B cell (primary cell): ENCODE results near the gene BEND3. TPM values are rescaled to one million over a fixed set of nuclear protein-coding genes. Genes with fewer than 3 reads are reported as not detected.

ENCODE experiments used
- ATAC-seq: fragments of 200-7000 bp; cut with Tn5 transposase; one replicate; pipeline ENCODE4 v1.10.0; 2021; ENCODE audit warnings: low read depth, mild to moderate bottlenecking, moderate number of reproducible peaks, moderate library complexity
- CTCF ChIA-PET: fragments of 350-600 bp; sonication (Branson Sonifier 250); formaldehyde crosslinking; loops from one replicate; lab custom pipeline; 2021; ENCODE audit warnings: antibody characterized with exemption, inconsistent platforms; lab: Charles Lee
- POLR2A ChIA-PET: fragments of 350-600 bp; sonication (Branson Sonifier 250); formaldehyde crosslinking; loops from one replicate; lab custom pipeline; 2021; ENCODE audit warnings: antibody characterized with exemption; lab: Charles Lee
- DNase-seq: peaks from one replicate; pipeline ENCODE4 v3.0.0; 2013
- H2AFZ ChIP-seq: 2 replicates; pipeline ENCODE4 v1.6.1; 2012; ENCODE audit warnings: mild to moderate bottlenecking, low read depth, low read length; ENCODE audit not compliant: insufficient read depth, poor library complexity, severe bottlenecking
- H3K27ac ChIP-seq, 2 donors: 1 replicate in 1 of 2; 2 replicates in 1 of 2; pipeline ENCODE4 v1.5.1; 2012 to 2013; ENCODE audit warnings: low read length in 2 of 2, mild to moderate bottlenecking in 2 of 2, moderate library complexity in 1 of 2
- H3K27me3 ChIP-seq, 4 experiments: fragments of 200-600 bp in 1 of 4; sonication (generic) in 1 of 4; replicated peaks in 1 of 4; 1 replicate in 2 of 4; 2 replicates in 2 of 4; pipeline versions ENCODE4 v1.6.1 to v1.7.0; 2013 to 2016; ENCODE audit warnings: low read length in 3 of 4, mild to moderate bottlenecking in 2 of 4, mixed read lengths in 1 of 4, moderate library complexity in 1 of 4; ENCODE audit not compliant: insufficient read depth in 4 of 4, control insufficient read depth in 3 of 4; ENCODE audit errors: control extremely low read depth in 1 of 4
- H3K36me3 ChIP-seq, 2 experiments: replicated peaks in 1 of 2; 1 replicate in 1 of 2; 2 replicates in 1 of 2; pipeline versions ENCODE4 v1.6.1 to v1.7.1; 2013; ENCODE audit warnings: low read length in 1 of 2; ENCODE audit not compliant: insufficient read depth in 2 of 2, control insufficient read depth in 1 of 2; ENCODE audit errors: control extremely low read depth in 1 of 2, extremely low read depth in 1 of 2
- H3K4me1 ChIP-seq, 2 donors: fragments of 200-600 bp in 1 of 2; sonication (generic) in 1 of 2; 1 replicate in 1 of 2; 2 replicates in 1 of 2; pipeline versions ENCODE4 v1.5.1 to v1.6.1; 2013 to 2017; ENCODE audit warnings: low read length in 2 of 2; ENCODE audit not compliant: control insufficient read depth in 2 of 2, insufficient read depth in 2 of 2
- H3K4me2 ChIP-seq: replicated peaks from 2 replicates; pipeline ENCODE3; 2012; ENCODE audit warnings: mild to moderate bottlenecking, low read depth, low read length; ENCODE audit not compliant: poor library complexity, severe bottlenecking
- H3K4me3 ChIP-seq, 5 experiments: fragments of 200-600 bp in 1 of 5; sonication (generic) in 1 of 5; 1 replicate in 3 of 5; 2 replicates in 2 of 5; pipeline versions ENCODE4 v1.5.1 to v1.7.0; 2011 to 2016; ENCODE audit warnings: low read length in 4 of 5, mild to moderate bottlenecking in 4 of 5, low read depth in 2 of 5, control low read depth in 1 of 5, moderate library complexity in 1 of 5; ENCODE audit not compliant: insufficient read depth in 1 of 5; ENCODE audit errors: control extremely low read depth in 1 of 5, extremely low read depth in 1 of 5
- H3K79me2 ChIP-seq: fragments of 200-600 bp; sonication (generic); one replicate; pipeline ENCODE4 v1.6.0; 2016; ENCODE audit warnings: low read length; ENCODE audit not compliant: control insufficient read depth, insufficient read depth
- H3K9ac ChIP-seq: fragments of 200-600 bp; sonication (generic); 2 replicates; pipeline ENCODE4 v1.6.1; 2017; ENCODE audit warnings: mild to moderate bottlenecking, low read length, moderate library complexity
- H3K9me3 ChIP-seq, 3 donors: one replicate each; pipeline versions ENCODE4 v1.6.1 to v1.7.1; 2013; ENCODE audit warnings: low read length in 2 of 3; ENCODE audit not compliant: control insufficient read depth in 2 of 3, insufficient read depth in 1 of 3; ENCODE audit errors: control extremely low read depth in 1 of 3
- H4K20me1 ChIP-seq: 2 replicates; pipeline ENCODE4 v1.6.0; 2012; ENCODE audit warnings: mild to moderate bottlenecking, low read length; ENCODE audit not compliant: insufficient read depth, control insufficient read depth, poor library complexity, severe bottlenecking
- H3K27ac Mint-ChIP-seq: one replicate; pipeline ENCODE4 v1.8.0; 2021; ENCODE audit warnings: mixed read lengths
- H3K27me3 Mint-ChIP-seq: one replicate; pipeline ENCODE4 v1.8.0; 2021; ENCODE audit warnings: mixed read lengths
- H3K4me1 Mint-ChIP-seq: one replicate; pipeline ENCODE4 v1.8.0; 2021; ENCODE audit warnings: mixed read lengths
- H3K4me3 Mint-ChIP-seq: one replicate; pipeline ENCODE4 v1.8.0; 2021; ENCODE audit warnings: mixed read lengths
- H3K9me3 Mint-ChIP-seq: one replicate; pipeline ENCODE4 v1.8.0; 2022; ENCODE audit warnings: mixed read lengths; ENCODE audit not compliant: insufficient read depth
- EZH2 ChIP-seq: IDR thresholded peaks from 2 replicates; pipeline ENCODE4 v1.6.1; 2012; ENCODE audit warnings: borderline replicate concordance, low read depth, mild to moderate bottlenecking, moderate library complexity, low read length; ENCODE audit not compliant: insufficient read depth, poor library complexity, severe bottlenecking
- WGBS: methylation state at CpG from one replicate; pipeline ENCODE4 v1.1.5; 2013; ENCODE audit warnings: missing lambda C conversion rate; ENCODE audit not compliant: insufficient coverage; 5-methylcytosine and 5-hydroxymethylcytosine counted together
- intact Hi-C: fragments of 100-400 bp; cut with micrococcal nuclease; formaldehyde crosslinking; loops from one replicate; pipeline ENCODE4 v1.10.0; 2022
- polyA plus RNA-seq: library from polyadenylated mRNA; depleted of rRNA; stranded (reverse); fragments of >200 nt; gene quantifications from 2 replicates; pipeline ENCODE4 v1.2.3, GENCODE V29; 2012
- total RNA-seq, 2 donors: library from RNA; stranded (reverse); fragments of 120-200 nt in 1 of 2; gene quantifications; 1 replicate in 1 of 2; 2 replicates in 1 of 2; pipeline versions ENCODE4 v1.2.3 to v1.2.4, GENCODE V29; 2013 to 2022
- TF ChIP-seq, protein P1 (sequence below): fragments of 200-600 bp; IDR thresholded peaks from one replicate; pipeline ENCODE4 v1.8.0; 2022; ENCODE audit warnings: antibody characterized with exemption, mild to moderate bottlenecking

Gene BEND3
- total and polyA plus RNA-seq, 2 donors (not counting 1 experiment from before 2014, with no cell fraction given), result 0.78 to 2.0 TPM

GRCh38 chr6:107068691-107069630 lies 46.4 kb downstream of the BEND3 start:
- Histone ChIP-seq H3K9ac (no peak overlapping the region), H2AFZ (no peak overlapping the region), H3K4me2 (no peak overlapping the region), H3K27ac (no peak overlapping the region), H3K4me1 (peaks cover 5 to 6% of the 10 kb centered on the region in 2 donors), H3K27me3 (no peaks in the 10 kb centered on the region), H3K9me3 (no peaks in the 10 kb centered on the region), H4K20me1 (no peaks in the 10 kb centered on the region), H3K36me3 (no peaks in the 10 kb centered on the region), H3K79me2 (no peaks in the 10 kb centered on the region), H3K4me3 (no peak overlapping the region)
- intact Hi-C loops, result no loop called here
- H3K27ac Mint-ChIP-seq, result no peak overlapping the region
- no peaks in the 10 kb centered on the region for H3K9me3 Mint-ChIP-seq
- H3K4me3 Mint-ChIP-seq, result no peak overlapping the region
- 97% methylated on average over 69 of the region's 69 CpGs for WGBS
- no peak for TF ChIP-seq EZH2
- TF ChIP-seq, protein P1, sequence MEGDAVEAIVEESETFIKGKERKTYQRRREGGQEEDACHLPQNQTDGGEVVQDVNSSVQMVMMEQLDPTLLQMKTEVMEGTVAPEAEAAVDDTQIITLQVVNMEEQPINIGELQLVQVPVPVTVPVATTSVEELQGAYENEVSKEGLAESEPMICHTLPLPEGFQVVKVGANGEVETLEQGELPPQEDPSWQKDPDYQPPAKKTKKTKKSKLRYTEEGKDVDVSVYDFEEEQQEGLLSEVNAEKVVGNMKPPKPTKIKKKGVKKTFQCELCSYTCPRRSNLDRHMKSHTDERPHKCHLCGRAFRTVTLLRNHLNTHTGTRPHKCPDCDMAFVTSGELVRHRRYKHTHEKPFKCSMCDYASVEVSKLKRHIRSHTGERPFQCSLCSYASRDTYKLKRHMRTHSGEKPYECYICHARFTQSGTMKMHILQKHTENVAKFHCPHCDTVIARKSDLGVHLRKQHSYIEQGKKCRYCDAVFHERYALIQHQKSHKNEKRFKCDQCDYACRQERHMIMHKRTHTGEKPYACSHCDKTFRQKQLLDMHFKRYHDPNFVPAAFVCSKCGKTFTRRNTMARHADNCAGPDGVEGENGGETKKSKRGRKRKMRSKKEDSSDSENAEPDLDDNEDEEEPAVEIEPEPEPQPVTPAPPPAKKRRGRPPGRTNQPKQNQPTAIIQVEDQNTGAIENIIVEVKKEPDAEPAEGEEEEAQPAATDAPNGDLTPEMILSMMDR, result no peak
- DNase-seq (no peak), ATAC-seq (no peak)
- CTCF ChIA-PET, result no interaction called here
- POLR2A ChIA-PET, result no interaction called here
- H3K4me1 Mint-ChIP-seq, result peaks cover 7% of the 10 kb centered on the region
- no peaks in the 10 kb centered on the region for H3K27me3 Mint-ChIP-seq
